Adrenal gland (tissue), 12 donors: ENCODE results near the gene ACTL7A. TPM values are rescaled to one million over a fixed set of nuclear protein-coding genes. Genes with fewer than 3 reads are reported as not detected.

Experiments used
- DNase-seq, 7 donors: peaks; one replicate each; pipeline ENCODE4 v3.0.0-alpha.2; 2019 to 2020
- H3K27ac ChIP-seq, 5 donors: fragments of 200-600 bp; sonication (generic) in 4 of 5; 1 replicate in 3 of 5; 2 replicates in 2 of 5; pipeline versions ENCODE4 v1.5.1 to v1.8.0; 2016 to 2020; ENCODE audit warnings: mild to moderate bottlenecking in 1 of 5
- H3K27me3 ChIP-seq: fragments of 200-600 bp; 2 replicates; pipeline ENCODE4 v1.8.0; 2021
- H3K36me3 ChIP-seq, 2 donors: fragments of 200-600 bp; replicated peaks in 1 of 2; 1 replicate in 1 of 2; 2 replicates in 1 of 2; pipeline versions ENCODE4 v1.5.1 to v1.8.0; 2018 to 2022
- H3K4me1 ChIP-seq, 2 donors: fragments of 200-600 bp; replicated peaks in 1 of 2; 1 replicate in 1 of 2; 2 replicates in 1 of 2; pipeline versions ENCODE4 v1.5.1 to v1.8.0; 2018 to 2021
- H3K4me3 ChIP-seq, 4 donors: fragments of 200-600 bp; sonication (generic) in 3 of 4; one replicate each; pipeline ENCODE4 v1.5.1; 2016 to 2018
- H3K9me3 ChIP-seq, 3 donors: fragments of 200-600 bp; sonication (generic) in 1 of 3; replicated peaks in 1 of 3; 1 replicate in 2 of 3; 2 replicates in 1 of 3; pipeline versions ENCODE4 v1.5.1 to v1.8.0; 2016 to 2021
- POLR2A ChIP-seq, 2 donors: fragments of 450-650 bp; IDR thresholded peaks; one replicate each; pipeline ENCODE4 v1.6.1; 2017; ENCODE audit warnings: antibody characterized with exemption in 2 of 2, mild to moderate bottlenecking in 2 of 2, moderate library complexity in 1 of 2
- WGBS, 4 donors: extraction: QIAGEN DNeasy Blood & Tissue Kit in 2 of 4; methylation state at CpG; one replicate each; pipeline versions ENCODE4 v1.1.5 to v1.1.7; 2013 to 2017; 5-methylcytosine and 5-hydroxymethylcytosine counted together
- intact Hi-C, 2 donors: fragments of 100-400 bp; cut with DNase I; formaldehyde crosslinking; loops; one replicate each; pipeline versions ENCODE4 v1.14.1 to v1.15.0; 2022 to 2023
- polyA plus RNA-seq, 3 donors: library from polyadenylated mRNA; stranded (reverse); fragments of 200-250 nt in 2 of 3; fragments of 350-450 nt in 1 of 3; fragmentation: Illumina TruSeq in 1 of 3; extraction: RNeasy Lipid Tissue Mini Kit (QIAGEN cat#74804) in 1 of 3; gene quantifications; one replicate each; pipeline ENCODE4 v1.2.3, GENCODE V29; 2013 to 2014
- total RNA-seq, 9 donors: library from RNA; depleted of rRNA in 4 of 9; stranded (reverse); fragments of >200 nt in 4 of 9; fragments of 120-200 nt in 1 of 9; fragmentation: NEBNext Ultra II Directional in 1 of 9; extraction: Animal tissue kit (Norgen Biotek cat#: 25700) in 1 of 9; gene quantifications; one replicate each; pipeline versions ENCODE4 v1.1.0 to v1.2.4, GENCODE V29; 2013 to 2023
- TF ChIP-seq, protein P1 (sequence below), 6 experiments: fragments of 450-650 bp in 4 of 6; fragments of 200-600 bp in 2 of 6; sonication (generic) in 1 of 6; IDR thresholded peaks; 1 replicate in 5 of 6; 2 replicates in 1 of 6; pipeline versions ENCODE4 v1.5.1 to v1.8.0; 2016 to 2021; ENCODE audit warnings: antibody characterized with exemption in 6 of 6, mild to moderate bottlenecking in 2 of 6, moderate library complexity in 1 of 6
- donor health status: healthy with polysubstance abuse.
- donor health status: Bipolar disorder and iron deficiency.
- donor health status: DM: yes; HTN: yes; CAD: no.
- donor health status: DM: no; HTN: no; CAD: no.
- donor health status: DM: no; HTN: no; CAD: no.
- donor health status: DM: yes; HTN: yes; CAD: no.

ACTL7A gene
- total and polyA plus RNA-seq, 12 donors = not detected

DNA sequence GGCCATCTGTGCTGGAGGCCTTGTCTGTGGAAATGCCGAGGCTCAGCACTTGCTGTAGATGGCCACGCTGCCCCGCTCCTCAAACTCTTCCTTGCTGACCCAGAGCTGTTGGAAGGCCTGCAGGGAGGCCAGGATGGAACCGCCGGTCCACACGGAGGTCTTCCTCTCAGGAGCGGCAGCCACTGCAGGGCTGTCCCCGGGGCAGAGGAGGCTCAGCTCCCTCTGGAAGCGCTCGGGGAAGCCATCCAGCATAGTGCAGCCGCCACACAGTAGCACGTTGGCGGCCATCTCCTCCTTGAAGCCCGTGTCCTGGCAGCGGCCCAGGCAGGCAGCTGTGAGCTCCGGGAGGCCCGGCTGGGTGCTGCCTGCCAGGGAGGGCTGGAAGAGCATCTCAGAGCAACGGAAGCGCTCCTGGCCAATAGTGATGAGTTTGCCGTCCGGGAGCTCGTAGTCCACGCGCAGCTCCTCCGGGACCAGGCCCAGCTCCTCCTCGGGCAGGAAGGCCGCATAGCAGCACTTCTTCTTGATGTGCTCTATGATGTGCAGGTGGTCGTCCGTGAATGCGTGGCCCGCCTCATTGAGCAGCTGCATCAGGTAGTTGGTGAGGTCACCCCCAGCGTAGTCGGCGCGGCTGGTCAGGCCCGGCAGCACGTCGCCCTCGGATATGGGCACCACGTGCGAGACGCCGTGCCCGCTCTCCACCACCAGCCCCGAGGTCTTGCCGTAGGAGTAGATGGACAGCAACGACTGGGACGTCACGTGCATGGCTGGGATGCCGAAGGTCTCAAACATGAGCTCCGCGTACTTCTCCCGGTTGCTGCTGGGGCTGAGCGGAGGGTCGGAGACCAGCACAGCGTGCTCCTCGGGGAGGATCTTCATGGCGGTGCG, 7.2 kb upstream of the ACTL7A start:
- Histone ChIP-seq H3K4me3 (no peak overlapping the region), H3K9me3 (no peaks in the 10 kb centered on the region), H3K27ac (no peak overlapping the region), H3K27me3 (no peaks in the 10 kb centered on the region), H3K36me3 (no peaks in the 10 kb centered on the region), H3K4me1 (no peaks in the 10 kb centered on the region)
- WGBS, 4 donors = 92 to 96% (median 95%) methylated on average over 26 to 59 of the region's 59 CpGs
- intact Hi-C loops = no loop called here
- DNase-seq = no peak
- TF ChIP-seq, protein P1, sequence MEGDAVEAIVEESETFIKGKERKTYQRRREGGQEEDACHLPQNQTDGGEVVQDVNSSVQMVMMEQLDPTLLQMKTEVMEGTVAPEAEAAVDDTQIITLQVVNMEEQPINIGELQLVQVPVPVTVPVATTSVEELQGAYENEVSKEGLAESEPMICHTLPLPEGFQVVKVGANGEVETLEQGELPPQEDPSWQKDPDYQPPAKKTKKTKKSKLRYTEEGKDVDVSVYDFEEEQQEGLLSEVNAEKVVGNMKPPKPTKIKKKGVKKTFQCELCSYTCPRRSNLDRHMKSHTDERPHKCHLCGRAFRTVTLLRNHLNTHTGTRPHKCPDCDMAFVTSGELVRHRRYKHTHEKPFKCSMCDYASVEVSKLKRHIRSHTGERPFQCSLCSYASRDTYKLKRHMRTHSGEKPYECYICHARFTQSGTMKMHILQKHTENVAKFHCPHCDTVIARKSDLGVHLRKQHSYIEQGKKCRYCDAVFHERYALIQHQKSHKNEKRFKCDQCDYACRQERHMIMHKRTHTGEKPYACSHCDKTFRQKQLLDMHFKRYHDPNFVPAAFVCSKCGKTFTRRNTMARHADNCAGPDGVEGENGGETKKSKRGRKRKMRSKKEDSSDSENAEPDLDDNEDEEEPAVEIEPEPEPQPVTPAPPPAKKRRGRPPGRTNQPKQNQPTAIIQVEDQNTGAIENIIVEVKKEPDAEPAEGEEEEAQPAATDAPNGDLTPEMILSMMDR (IDR thresholded peaks at IDR 0.05) = no peak
- no peak for TF ChIP-seq POLR2A (IDR thresholded peaks at IDR 0.05)

DNA sequence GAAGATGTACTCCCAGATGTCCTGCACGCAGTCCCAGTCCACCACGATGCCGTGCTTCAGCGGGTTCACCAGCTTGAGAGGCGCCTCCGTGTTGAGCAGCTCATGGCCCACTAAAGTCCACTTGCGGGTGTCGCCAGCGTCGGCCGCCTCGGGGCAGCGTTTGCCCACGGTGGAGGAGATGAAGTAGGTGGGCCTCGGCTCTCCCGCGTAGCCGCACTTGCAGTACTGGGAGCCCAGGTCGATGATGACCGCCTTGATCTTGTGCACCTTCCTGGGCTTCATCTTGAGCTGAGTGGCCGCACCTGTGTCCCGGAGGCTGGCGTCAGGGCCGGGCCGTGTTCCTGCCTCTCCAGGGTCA, 6.6 kb upstream of the ACTL7A start:
- intact Hi-C loops = no loop called here
- DNase-seq = no peak
- Histone ChIP-seq H3K4me1 (no peaks in the 10 kb centered on the region), H3K4me3 (no peak overlapping the region), H3K27ac (no peak overlapping the region), H3K36me3 (no peaks in the 10 kb centered on the region), H3K9me3 (no peaks in the 10 kb centered on the region), H3K27me3 (no peaks in the 10 kb centered on the region)
- 96 to 98% (median 97%) methylated on average over 7 to 25 of the region's 25 CpGs for whole genome bisulfite sequencing, 4 donors
- TF ChIP-seq, protein P1 (IDR thresholded peaks at IDR 0.05) = no peak
- no peak for TF ChIP-seq POLR2A (IDR thresholded peaks at IDR 0.05)

DNA sequence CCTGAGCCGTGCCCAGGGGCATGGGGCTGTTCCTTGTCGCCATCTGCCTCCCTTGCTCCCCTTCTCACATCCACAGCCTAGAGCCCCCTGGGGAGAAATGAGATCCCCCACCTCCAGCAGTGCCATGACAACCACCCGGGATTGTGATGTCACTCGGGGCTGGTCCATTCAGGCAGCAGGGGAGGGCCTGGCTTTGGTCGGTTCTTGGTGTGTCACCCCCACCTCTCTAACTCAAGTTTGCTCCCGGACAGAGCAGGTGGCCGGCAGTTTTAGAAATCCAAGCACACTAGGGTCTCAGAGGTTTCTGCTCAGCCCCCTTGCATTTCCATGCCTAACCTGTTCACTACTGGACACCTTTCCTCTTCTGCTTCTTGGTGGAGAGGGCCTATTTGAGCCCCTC, 6.2 kb upstream of the ACTL7A start, which contains the start of gene ACTL7B:
TSS of gene ACTL7B (minus strand) at position 99 of the 400 bp plus-strand sequence. CDS start at position 43, 56 bp downstream.
- no peak within 1 kb of the TSS for H3K4me3 ChIP-seq
- no peaks in the 10 kb centered on the region for H3K4me1 ChIP-seq
- H3K27ac ChIP-seq = no peak within 1 kb of the TSS
- no peaks in the 10 kb centered on the region for H3K36me3 ChIP-seq
- no peaks in the 10 kb centered on the region for H3K27me3 ChIP-seq
- 81 to 87% (median 84%) methylated on average over 5 to 7 of the region's 7 CpGs for WGBS, 4 donors
- no peak for DNase-seq
- intact Hi-C loops = no loop called here
- no peak for TF ChIP-seq POLR2A (IDR thresholded peaks at IDR 0.05)
- TF ChIP-seq, protein P1 (IDR thresholded peaks at IDR 0.05) = no peak
- no peaks in the 10 kb centered on the region for H3K9me3 ChIP-seq

DNA sequence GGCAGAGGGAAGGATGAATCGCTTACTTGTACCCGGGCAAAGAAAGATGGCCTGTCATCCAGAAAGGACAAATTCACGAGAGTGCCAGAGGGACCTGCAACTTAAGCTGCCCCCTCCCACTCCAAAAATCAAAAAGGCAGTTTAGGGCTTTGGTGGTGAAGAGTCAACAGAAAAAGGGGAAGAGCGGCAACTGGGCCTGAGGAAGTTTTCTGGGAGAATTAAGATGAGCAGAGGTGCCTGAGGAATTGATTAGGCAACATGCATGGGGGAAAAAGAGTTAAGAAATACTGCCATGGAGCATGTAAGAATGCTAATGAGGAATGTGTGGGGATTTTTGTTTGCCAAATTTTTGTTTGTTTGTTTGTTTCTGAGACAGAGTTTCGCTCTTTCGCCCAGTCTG, 4.5 kb upstream of the ACTL7A start:
- H3K27me3 ChIP-seq = no peaks in the 10 kb centered on the region
- DNase-seq = no peak
- intact Hi-C loops = no loop called here
- H3K9me3 ChIP-seq = no peaks in the 10 kb centered on the region
- no peaks in the 10 kb centered on the region for H3K4me1 ChIP-seq
- H3K27ac ChIP-seq = no peak overlapping the region
- no peak for TF ChIP-seq POLR2A (IDR thresholded peaks at IDR 0.05)
- TF ChIP-seq, protein P1 (IDR thresholded peaks at IDR 0.05) = no peak
- H3K4me3 ChIP-seq = no peak overlapping the region
- 81 to 89% (median 88%) methylated on average over 6 of the region's 6 CpGs for WGBS, 4 donors
- H3K36me3 ChIP-seq = no peaks in the 10 kb centered on the region
